Osteocyte (in vitro differentiated cells): ENCODE measurements around the gene PLAAT4. TPM values are rescaled to one million over a fixed set of nuclear protein-coding genes. Genes with fewer than 3 reads are reported as not detected.

Source experiments
- DNase-seq: peaks from one replicate; pipeline ENCODE4 v3.0.0; 2021; ENCODE audit warnings: mixed read lengths; ENCODE audit not compliant: unreplicated experiment; ENCODE audit errors: extremely low spot score
- H3K27ac Mint-ChIP-seq: one replicate; pipeline ENCODE4 v1.8.0; 2021; ENCODE audit warnings: mild to moderate bottlenecking, mixed read lengths; ENCODE audit not compliant: unreplicated experiment
- H3K27me3 Mint-ChIP-seq: one replicate; pipeline ENCODE4 v1.8.0; 2021; ENCODE audit warnings: mixed read lengths; ENCODE audit not compliant: unreplicated experiment
- H3K36me3 Mint-ChIP-seq: one replicate; pipeline ENCODE4 v1.8.0; 2021; ENCODE audit warnings: mixed read lengths; ENCODE audit not compliant: unreplicated experiment
- H3K4me1 Mint-ChIP-seq: one replicate; pipeline ENCODE4 v1.8.0; 2021; ENCODE audit warnings: mixed read lengths; ENCODE audit not compliant: unreplicated experiment
- H3K4me3 Mint-ChIP-seq: one replicate; pipeline ENCODE4 v1.8.0; 2021; ENCODE audit warnings: mild to moderate bottlenecking, moderate library complexity, mixed read lengths; ENCODE audit not compliant: unreplicated experiment
- H3K9me3 Mint-ChIP-seq: one replicate; pipeline ENCODE4 v1.8.0; 2021; ENCODE audit warnings: mixed read lengths; ENCODE audit not compliant: unreplicated experiment
- CTCF ChIP-seq: fragments of 200-600 bp; sonication (generic); IDR thresholded peaks from 2 replicates; pipeline ENCODE4 v1.5.0; 2021; ENCODE audit warnings: antibody characterized with exemption, mild to moderate bottlenecking, moderate library complexity
- total RNA-seq: library from RNA; stranded (reverse); gene quantifications from 2 replicates; pipeline ENCODE4 v1.2.1, GENCODE V29; 2021

The PLAAT4 gene
- total RNA-seq, 1 donor from 2014 or later: 8.5 TPM

GRCh38 chr11:63583357-63583677 is 46.7 kb downstream of the PLAAT4 start:
- no peak overlapping the region for H3K4me3 Mint-ChIP-seq
- H3K27ac Mint-ChIP-seq: no peak overlapping the region
- no peaks in the 10 kb centered on the region for H3K27me3 Mint-ChIP-seq
- H3K36me3 Mint-ChIP-seq: peaks cover 26% of the 10 kb centered on the region
- no peak for DNase-seq
- TF ChIP-seq CTCF: no peak
- H3K9me3 Mint-ChIP-seq: peaks cover 20% of the 10 kb centered on the region
- no peaks in the 10 kb centered on the region for H3K4me1 Mint-ChIP-seq

DNA sequence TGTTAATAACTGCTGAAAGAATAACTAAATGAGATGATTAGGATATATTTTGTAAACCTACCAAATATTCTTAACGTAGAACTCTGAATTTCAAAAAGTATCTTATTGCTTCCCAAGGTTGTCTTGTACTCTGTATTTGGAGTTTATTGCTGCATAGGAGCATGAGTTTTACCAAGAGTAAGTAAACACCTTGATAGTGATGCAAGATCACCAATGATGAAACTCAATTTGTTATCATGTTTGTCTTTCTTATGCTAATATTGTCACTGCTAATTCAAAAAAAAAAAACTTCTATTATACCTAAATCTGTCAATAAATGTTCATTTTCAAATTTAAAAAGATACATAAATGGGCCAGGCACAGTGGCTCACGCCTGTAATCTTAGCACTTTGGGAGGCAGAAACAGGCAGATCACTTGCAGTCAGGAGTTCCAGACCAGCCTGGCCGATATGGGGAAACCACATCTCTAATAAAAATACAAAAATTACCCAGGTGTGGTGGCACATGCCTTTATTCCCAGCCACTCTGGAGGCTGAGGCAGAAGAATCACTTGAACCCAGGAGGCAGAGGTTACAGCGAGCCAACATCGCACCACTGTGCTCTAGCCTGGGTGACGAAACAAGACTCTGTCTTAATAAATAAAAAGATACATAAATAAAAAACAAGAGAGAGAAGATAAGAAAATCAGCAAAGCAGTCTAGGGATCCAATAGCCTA is 50.0 kb downstream of the PLAAT4 start:
- H3K4me3 Mint-ChIP-seq: no peak overlapping the region
- no peaks in the 10 kb centered on the region for H3K27me3 Mint-ChIP-seq
- TF ChIP-seq CTCF: no peak
- no peak overlapping the region for H3K27ac Mint-ChIP-seq
- H3K36me3 Mint-ChIP-seq: peaks cover 16% of the 10 kb centered on the region
- H3K9me3 Mint-ChIP-seq: peaks cover 11% of the 10 kb centered on the region
- H3K4me1 Mint-ChIP-seq: no peaks in the 10 kb centered on the region
- no peak for DNase-seq

DNA sequence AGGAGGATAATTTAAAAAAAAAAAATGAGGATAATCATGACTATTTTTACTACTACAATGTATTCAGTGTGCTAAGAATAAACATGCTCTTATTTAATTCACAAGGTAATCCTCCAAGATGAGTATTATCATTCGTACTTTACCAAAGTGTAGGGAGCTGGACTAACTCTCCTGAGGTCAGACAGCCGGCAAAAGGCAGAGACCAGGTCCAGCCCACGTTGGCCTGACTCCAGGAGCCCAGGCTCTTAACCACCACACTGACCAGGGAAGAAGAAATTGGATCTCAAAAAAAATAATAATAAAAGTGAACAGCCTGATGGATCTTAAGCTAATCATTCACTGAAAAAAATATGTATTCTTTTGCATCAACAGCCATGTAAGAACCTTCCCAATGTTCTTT is 52.4 kb downstream of the PLAAT4 start:
- TF ChIP-seq CTCF: no peak
- no peak for DNase-seq
- Mint-ChIP-seq H3K4me3 (no peak overlapping the region), H3K9me3 (no peaks in the 10 kb centered on the region), H3K27me3 (no peaks in the 10 kb centered on the region), H3K36me3 (peaks cover 8% of the 10 kb centered on the region), H3K27ac (no peak overlapping the region), H3K4me1 (no peaks in the 10 kb centered on the region)

DNA sequence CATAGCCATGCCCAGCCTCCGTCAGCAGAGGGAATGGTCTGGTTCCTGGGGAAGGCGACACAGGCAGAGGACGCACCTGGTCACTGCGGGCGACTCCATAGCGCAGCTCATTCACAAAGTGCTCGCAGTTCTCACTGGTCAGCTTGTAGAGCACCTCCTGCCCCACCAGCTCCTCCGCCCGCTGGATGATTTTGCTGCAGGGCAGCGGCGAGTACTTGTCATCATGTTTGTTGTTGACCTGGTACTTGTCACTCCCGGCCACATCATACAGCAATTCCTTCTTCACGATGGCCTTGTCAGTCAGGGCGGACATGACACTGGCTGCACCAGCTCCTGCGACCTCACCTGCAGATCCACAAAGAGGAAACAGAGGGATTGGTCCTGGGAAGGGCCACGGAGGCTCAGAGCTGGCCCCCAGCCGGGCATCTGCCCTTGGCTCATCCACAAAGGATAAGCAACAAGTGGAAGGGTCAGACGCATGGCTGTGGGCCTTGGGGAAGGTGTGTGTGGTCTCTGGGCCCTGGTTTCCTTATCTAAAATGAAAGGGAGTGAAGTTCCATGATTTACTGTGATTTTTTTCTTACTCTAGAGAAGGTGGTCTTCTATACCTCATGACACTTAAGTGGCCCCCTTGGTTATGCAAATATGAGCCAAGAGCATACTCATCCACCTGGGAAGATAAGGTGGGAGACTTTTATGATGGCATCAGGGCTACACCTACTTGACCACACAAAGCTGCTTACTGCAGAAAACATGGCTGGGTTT is 53.6 kb downstream of the PLAAT4 start:
- Mint-ChIP-seq H3K36me3 (peaks cover 8% of the 10 kb centered on the region), H3K27ac (no peak overlapping the region)
- TF ChIP-seq CTCF: no peak

DNA sequence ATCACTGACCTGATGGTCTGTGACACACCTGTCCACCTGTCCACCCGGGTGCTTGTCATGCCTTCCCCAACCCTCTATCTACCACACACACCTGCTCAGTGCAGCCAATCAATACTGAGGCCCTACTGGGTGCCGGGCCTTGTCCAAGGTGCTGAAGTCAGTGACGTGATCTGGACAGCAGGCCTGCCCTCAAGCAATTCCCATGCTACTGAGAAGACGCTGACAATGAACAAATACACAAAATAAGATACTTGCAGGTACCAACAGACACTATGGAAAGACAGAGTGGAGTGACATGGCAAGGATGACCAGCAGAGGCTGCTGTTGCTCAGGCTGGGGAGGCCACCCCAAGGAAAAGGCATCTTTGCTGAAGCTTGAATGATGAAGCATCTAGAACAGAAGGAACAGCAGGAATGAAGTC is 56.4 kb downstream of the PLAAT4 start:
- Mint-ChIP-seq H3K27me3 (no peaks in the 10 kb centered on the region), H3K9me3 (no peaks in the 10 kb centered on the region), H3K4me3 (no peak overlapping the region), H3K4me1 (no peaks in the 10 kb centered on the region), H3K36me3 (peaks cover 4% of the 10 kb centered on the region), H3K27ac (no peak overlapping the region)
- peak; percentile 58 for TF ChIP-seq CTCF
- DNase-seq: no peak

More for the DNA sequence above, 53.6 kb downstream of the PLAAT4 start:
- no peak overlapping the region for H3K4me3 Mint-ChIP-seq
- peak; percentile 78 for DNase-seq
- H3K4me1 Mint-ChIP-seq: no peaks in the 10 kb centered on the region
- no peaks in the 10 kb centered on the region for H3K9me3 Mint-ChIP-seq
- no peaks in the 10 kb centered on the region for H3K27me3 Mint-ChIP-seq
